ENCODE measurements around the gene FKBP4. TPM values are rescaled to one million over a fixed set of nuclear protein-coding genes. Genes with fewer than 3 reads are reported as not detected.

Gene FKBP4
- total RNA-seq, 4 donors from 2014 or later = 29.1 to 51.0 (median 38.8) TPM

- 63 to 68% methylated on average over 2 of the region's 2 CpGs for WGBS, 2 donors
- Histone ChIP-seq H3K9me3 (no peaks in the 10 kb centered on the region), H3K4me3 (no peak overlapping the region), H3K36me3 (no peaks in the 10 kb centered on the region), H3K27me3 (no peaks in the 10 kb centered on the region), H3K4me1 (no peaks in the 10 kb centered on the region), H3K27ac (no peak overlapping the region)
- no peak for TF ChIP-seq CTCF (IDR thresholded peaks at IDR 0.05)
- no peak for TF ChIP-seq POLR2A (IDR thresholded peaks at IDR 0.05)
- no peak for TF ChIP-seq EP300 (IDR thresholded peaks at IDR 0.05)
- DNase-seq (ENCODE audit: low spot score in 2 of 2) = no peak
Observed at GRCh38 chr12:2751686-2752085, 43.1 kb upstream of the FKBP4 start.

GRCh38 chr12:2752676-2753371 is 41.9 kb upstream of the FKBP4 start:
- no peak overlapping the region for H3K4me3 ChIP-seq
- WGBS, 2 donors = 9 to 13% methylated on average over 26 to 50 of the region's 58 CpGs
- H3K36me3 ChIP-seq = no peaks in the 10 kb centered on the region
- TF ChIP-seq CTCF (IDR thresholded peaks at IDR 0.05) (no peak), EP300 (IDR thresholded peaks at IDR 0.05) (no peak), POLR2A (IDR thresholded peaks at IDR 0.05) (no peak)
- DNase-seq (ENCODE audit: low spot score in 2 of 2) = peak; percentile 19 to 47
- no peaks in the 10 kb centered on the region for H3K9me3 ChIP-seq
- no peak overlapping the region for H3K27ac ChIP-seq
- H3K4me1 ChIP-seq = no peaks in the 10 kb centered on the region
- no peaks in the 10 kb centered on the region for H3K27me3 ChIP-seq

- H3K9me3 ChIP-seq = no peaks in the 10 kb centered on the region
- WGBS, 2 donors = 41 to 45% methylated on average over 8 of the region's 8 CpGs
- no peak overlapping the region for H3K27ac ChIP-seq
- H3K4me1 ChIP-seq = no peaks in the 10 kb centered on the region
- DNase-seq (ENCODE audit: low spot score in 2 of 2) = no peak
- H3K36me3 ChIP-seq = peaks cover 0 to 2% (median 0%) of the 10 kb centered on the region in 3 donors
- H3K27me3 ChIP-seq = no peaks in the 10 kb centered on the region
- TF ChIP-seq EP300 (IDR thresholded peaks at IDR 0.05) = no peak
- no peak for TF ChIP-seq POLR2A (IDR thresholded peaks at IDR 0.05)
- no peak for TF ChIP-seq CTCF (IDR thresholded peaks at IDR 0.05)
- no peak overlapping the region for H3K4me3 ChIP-seq
Observed at GRCh38 chr12:2753536-2753935, 41.2 kb upstream of the FKBP4 start.

- no peak for DNase-seq (ENCODE audit: low spot score in 2 of 2)
- Histone ChIP-seq H3K36me3 (peaks cover 0 to 6% (median 0%) of the 10 kb centered on the region in 3 donors), H3K4me3 (no peak overlapping the region), H3K27ac (no peak overlapping the region), H3K27me3 (no peaks in the 10 kb centered on the region), H3K4me1 (no peaks in the 10 kb centered on the region), H3K9me3 (no peaks in the 10 kb centered on the region)
- TF ChIP-seq CTCF (IDR thresholded peaks at IDR 0.05) = no peak
- no peak for TF ChIP-seq POLR2A (IDR thresholded peaks at IDR 0.05)
- TF ChIP-seq EP300 (IDR thresholded peaks at IDR 0.05) = no peak
Observed at GRCh38 chr12:2754208-2754607, 40.6 kb upstream of the FKBP4 start.

- no peaks in the 10 kb centered on the region for H3K9me3 ChIP-seq
- DNase-seq (ENCODE audit: low spot score in 2 of 2) = no peak
Observed at GRCh38 chr12:2756756-2757155, 38.0 kb upstream of the FKBP4 start.

More at GRCh38 chr12:2756756-2757155, 38.0 kb upstream of the FKBP4 start:
- WGBS, 2 donors = 69 to 80% methylated on average over 5 of the region's 5 CpGs
- Histone ChIP-seq H3K27ac (no peak overlapping the region), H3K27me3 (no peaks in the 10 kb centered on the region), H3K4me1 (no peaks in the 10 kb centered on the region), H3K4me3 (no peak overlapping the region), H3K36me3 (peaks cover 0 to 22% (median 0%) of the 10 kb centered on the region in 3 donors)
- TF ChIP-seq POLR2A (IDR thresholded peaks at IDR 0.05) (no peak), EP300 (IDR thresholded peaks at IDR 0.05) (no peak), CTCF (IDR thresholded peaks at IDR 0.05) (no peak)
